Measurements from ENCODE around the gene TRAPPC5.

The TRAPPC5 gene

GRCh38 chr19:7677669-7678311 is 2.8 kb upstream of the TRAPPC5 start:
- DNase-seq: no peak

- peak; percentile 68 for DNase-seq
Observed at GRCh38 chr19:7678971-7679751, 1.5 kb upstream of the TRAPPC5 start.

- no peak for DNase-seq
Observed at GRCh38 chr19:7679771-7680605, 645 bp upstream of the TRAPPC5 start.

- peak; percentile 93 for DNase-seq
Observed at GRCh38 chr19:7681340-7682174, 924 bp downstream of the TRAPPC5 start.

GRCh38 chr19:7682175-7682855 is 1.7 kb downstream of the TRAPPC5 start:
- DNase-seq: no peak

GRCh38 chr19:7685546-7686445 is 5.2 kb downstream of the TRAPPC5 start:
- no peak for DNase-seq

- no peak for DNase-seq
Observed at GRCh38 chr19:7687177-7687576, 6.5 kb downstream of the TRAPPC5 start.

- no peak for DNase-seq
Observed at GRCh38 chr19:7689165-7689564, 8.5 kb downstream of the TRAPPC5 start.

- DNase-seq: no peak
Observed at GRCh38 chr19:7690779-7691258, 10.2 kb downstream of the TRAPPC5 start.

GRCh38 chr19:7691497-7691896 is 10.9 kb downstream of the TRAPPC5 start:
- DNase-seq: peak; percentile 20

- DNase-seq: peak; percentile 33
Observed at GRCh38 chr19:7692417-7693088, 11.9 kb downstream of the TRAPPC5 start.

GRCh38 chr19:7694499-7694898 is 13.9 kb downstream of the TRAPPC5 start:
- no peak for DNase-seq

GRCh38 chr19:7697721-7698287 is 17.2 kb downstream of the TRAPPC5 start:
- DNase-seq: no peak

- no peak for DNase-seq
Observed at GRCh38 chr19:7698583-7698982, 17.9 kb downstream of the TRAPPC5 start.

- DNase-seq: no peak
Observed at GRCh38 chr19:7699003-7699402, 18.4 kb downstream of the TRAPPC5 start.

- DNase-seq: peak; percentile 43
Observed at GRCh38 chr19:7699417-7700401, 19.1 kb downstream of the TRAPPC5 start.

- no peak for DNase-seq
Observed at GRCh38 chr19:7701049-7701653, 20.5 kb downstream of the TRAPPC5 start.

All from activated CD4-positive, alpha-beta T cell treated with anti-CD3 and anti-CD28 coated beads, Interleukin-2, amount 50 U/mL, for 16 hours (primary cell).